ENCODE results near the gene PPP1CB.

Gene PPP1CB

DNA sequence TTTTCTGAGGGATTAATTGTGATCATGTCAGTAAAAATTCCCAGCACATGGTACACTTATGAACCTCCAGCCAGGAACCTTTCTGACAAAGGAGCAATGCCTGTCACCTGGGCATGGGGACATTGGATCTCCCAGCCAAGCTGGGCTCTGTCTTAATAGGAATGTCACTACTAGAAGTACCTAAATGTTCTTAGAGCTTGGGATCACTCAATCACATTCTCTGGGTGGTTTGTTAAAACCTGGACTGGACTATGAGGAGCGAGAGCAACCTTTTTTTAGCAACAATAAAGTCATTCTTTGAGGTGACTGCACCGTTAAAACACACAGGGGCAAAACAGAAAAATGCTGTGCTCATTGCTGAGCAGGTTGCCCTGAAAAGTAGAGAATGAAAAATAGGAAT is 6.4 kb upstream of the PPP1CB start:
- DNase-seq (ENCODE audit: low spot score): no peak

DNA sequence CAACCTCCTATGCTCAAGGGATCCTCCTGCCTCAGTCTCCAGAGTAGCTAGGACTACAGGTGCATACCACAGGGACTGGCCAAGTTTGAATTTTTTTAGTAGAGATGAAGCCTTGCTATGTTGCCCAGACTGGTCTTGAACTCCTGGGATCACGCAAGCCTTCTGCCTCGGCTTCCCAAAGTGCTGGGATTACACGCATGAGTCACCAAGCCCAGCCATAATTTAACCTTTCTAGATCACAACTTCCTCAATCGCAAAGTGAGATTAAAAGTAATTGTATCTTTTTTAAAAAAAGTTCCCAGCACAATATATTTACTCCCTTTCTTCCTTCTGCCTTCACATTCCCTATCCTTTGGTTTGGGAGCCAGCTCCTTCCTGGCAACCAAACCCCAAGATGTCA is 5.8 kb upstream of the PPP1CB start:
- DNase-seq (ENCODE audit: low spot score): no peak

DNA sequence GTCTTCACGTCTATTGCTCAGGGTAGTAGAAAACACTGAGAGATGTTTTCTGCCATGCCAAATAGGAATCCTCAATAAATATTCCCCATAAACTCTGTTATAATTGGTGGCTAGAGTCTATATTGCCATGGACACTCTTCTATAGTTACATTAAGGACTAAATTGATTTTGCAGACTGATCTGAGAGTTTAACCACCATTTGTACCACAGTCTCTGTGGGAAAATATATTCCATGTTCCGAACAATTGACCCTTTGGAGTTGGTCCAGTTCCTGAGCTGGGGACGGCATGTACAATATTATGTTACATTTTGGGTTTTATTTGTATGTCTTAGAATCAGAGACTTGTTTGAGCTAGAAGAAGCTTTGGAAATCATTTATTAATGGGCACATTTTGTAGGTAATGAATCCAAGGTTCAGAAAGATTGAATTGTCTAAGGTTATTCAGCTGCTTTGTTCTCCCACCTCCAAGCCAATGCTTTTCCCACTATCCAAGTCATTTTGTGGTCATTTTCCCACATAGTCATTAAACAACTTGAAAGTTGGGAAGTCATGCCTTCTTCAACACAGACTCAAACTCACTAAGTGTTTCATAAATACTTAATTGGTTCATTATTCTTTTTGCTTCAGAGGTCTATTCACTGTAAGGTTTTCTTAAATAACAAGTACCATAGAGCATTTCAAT is 5.1 kb upstream of the PPP1CB start:
- no peak for DNase-seq (ENCODE audit: low spot score)

DNA sequence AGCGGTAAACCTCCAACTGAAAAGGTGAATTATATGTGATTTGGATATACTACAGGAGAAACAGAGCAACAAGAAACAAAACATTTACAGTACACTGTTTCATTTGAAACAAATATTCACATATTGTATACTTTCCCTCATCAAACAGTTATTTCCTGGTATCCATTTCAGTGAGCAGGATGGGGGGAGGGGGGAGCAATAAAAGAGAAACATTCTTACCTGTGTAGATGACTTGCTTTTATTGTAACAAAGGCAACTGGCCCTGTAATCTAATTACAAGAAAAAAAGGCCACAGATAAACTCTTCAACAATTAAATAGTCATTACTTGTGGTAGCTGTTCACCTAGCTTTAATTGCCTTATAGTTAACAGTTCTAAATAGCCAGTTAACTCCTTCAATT is 3.9 kb upstream of the PPP1CB start:
- no peak for DNase-seq (ENCODE audit: low spot score)

DNA sequence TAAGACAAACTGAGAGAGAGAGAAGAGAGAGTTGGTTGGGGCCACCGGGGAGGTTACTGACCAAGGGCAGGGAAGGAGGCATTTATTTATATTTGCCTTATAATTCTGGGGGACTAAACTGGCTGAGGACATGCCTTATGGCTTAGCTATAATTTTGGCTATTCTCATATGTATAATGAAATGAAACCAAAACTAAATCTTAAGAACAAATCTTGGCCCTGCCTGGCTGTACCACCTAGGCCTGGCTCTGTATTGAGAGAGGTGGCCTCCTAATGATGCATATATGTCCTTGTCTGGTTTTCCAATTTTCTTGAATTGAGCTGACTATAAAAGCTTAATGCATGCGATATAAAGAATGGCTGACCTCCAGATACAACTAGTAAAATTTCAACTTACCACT is 3.5 kb upstream of the PPP1CB start:
- no peak for DNase-seq (ENCODE audit: low spot score)

DNA sequence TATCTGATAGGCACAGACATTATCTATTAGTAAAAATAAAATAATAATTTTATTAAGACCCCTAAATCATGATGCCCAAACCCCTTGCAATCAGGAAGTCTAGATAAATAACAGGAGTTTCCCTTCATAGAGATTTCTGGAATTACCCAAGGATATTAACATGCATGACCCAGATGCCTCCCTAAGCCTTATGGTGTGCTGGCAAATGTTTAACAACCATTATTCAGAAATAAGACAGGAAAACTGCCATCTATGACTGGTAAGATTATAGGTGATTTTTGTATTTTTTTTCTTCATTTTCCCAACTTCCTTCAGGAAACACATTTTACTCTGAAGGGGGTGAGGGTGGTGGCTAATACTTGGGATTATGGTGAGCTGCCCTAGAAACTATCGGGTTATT is 2.7 kb upstream of the PPP1CB start:
- DNase-seq (ENCODE audit: low spot score): no peak

DNA sequence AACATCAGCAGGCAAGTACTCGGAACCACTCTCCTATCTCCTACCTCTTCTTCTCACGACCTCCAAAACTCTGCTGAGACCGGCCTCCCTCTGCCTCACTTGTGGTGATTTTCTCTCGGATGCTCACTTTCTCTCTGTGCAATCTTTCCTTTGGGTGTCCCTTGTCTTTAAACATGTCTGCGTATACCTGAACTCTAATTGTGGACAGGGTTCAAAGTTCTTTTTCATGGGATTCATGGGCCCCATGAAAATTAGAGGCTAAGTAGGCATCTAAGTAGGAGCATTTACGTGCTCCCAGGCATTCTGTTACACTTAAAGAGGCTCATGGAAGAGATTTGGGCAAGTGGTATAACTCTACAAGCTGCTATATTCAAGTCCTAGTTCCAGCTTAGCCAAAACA is 2.1 kb upstream of the PPP1CB start:
- no peak for DNase-seq (ENCODE audit: low spot score)

DNA sequence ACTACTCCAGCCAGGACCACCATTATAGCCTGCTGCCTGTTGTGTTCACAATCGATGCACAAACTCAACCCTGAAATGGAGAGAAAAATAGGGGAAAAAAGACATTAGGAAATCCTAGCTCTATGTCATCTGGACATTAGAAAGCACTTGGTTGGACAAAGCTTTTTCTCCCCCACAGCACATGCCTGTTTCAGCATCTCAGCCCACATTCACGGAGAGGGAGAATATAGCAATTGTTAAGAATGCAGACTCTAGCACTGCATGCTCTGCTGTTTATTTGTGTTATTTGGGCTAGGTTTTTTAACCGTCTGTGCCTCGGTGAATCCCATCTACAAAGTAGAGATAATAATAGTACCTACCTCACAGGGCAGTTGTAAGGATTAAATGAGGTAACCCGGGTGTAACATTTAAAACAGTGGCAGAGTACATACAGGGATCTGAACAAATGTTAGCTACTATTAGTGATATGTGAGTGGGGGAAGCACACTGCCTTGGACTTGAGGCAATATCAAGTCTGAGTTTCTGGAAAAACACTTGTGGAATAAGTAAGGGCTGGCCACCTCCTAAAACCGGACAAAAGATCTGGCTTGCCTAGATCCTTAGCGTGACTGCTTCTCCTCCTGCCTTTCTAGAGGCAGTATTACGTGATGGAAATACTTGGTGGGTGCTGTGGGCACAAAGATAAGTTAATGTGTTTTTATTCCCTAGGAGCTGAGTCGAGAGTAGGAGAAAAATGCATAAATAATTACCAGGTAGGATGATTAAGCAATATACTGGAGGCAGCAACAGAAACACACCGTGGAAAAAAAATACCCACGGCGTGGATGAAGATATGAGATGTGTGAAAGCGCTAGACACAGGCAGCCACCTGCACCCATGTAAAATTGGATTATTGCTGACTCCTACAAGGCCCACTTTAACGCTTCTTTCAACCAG is 1.0 kb upstream of the PPP1CB start:
- peak; percentile 55 for DNase-seq (ENCODE audit: low spot score)

DNA sequence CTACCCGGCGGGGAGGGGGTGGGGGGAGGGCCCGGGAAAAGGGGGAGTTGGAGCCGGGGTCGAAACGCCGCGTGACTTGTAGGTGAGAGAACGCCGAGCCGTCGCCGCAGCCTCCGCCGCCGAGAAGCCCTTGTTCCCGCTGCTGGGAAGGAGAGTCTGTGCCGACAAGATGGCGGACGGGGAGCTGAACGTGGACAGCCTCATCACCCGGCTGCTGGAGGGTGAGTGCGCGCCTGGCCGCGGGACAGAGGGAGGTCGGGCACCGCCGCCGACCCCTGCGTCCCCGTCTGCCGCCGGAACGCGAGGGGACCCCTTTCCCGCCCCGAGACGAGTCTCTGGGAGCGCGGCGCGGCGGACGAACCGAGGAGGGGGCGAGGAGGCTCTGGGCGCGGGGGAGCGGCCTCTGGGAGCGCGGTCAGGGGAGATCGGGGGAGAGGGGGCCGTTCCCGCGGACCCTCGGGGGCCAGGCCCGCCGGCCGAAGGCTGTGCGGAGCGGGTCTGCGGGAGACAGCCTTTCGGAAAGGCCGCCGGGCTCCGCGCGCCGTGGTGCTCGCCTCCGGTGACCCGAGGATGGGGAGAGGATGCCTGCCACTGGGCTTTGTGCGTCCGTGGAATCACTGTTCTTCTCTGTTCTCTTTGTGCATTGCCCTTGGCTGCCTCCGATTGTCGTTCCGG is 463 bp downstream of the PPP1CB start:
- no peak for DNase-seq (ENCODE audit: low spot score)

DNA sequence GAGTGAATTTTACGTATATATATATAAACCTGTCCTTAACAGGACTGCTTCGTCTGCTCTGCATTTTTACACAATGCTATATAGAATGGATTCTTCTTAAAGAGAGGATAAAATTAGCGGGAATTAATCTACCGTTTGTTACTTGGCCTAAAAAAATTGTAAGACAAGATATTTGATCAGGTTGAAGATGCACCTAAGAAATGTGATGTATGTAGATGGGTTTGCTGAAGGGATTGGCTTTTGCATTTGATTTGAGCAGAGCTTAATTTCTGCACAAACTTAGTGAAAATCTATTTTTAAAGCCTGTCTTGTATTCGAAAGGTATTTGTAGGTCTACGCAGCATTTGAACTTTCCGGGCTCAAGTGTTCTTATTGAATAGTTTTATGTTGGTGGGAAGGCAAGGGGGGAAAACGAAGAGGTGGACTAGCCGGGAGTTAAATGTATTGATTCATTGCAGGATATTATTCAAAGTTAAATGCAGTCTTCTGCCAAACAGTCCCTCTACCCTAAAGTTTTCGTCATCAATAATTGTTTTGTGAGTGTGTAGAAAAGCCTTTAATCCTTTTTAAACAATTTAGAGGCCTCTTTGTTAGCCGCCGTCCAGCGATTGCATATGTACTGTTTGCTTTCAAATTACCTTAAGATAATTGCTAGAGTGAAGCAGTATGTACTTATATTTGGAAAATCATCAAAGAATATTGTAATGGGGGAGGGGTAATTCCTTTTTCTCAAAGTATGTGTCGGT is 1.2 kb downstream of the PPP1CB start:
- peak; percentile 59 for DNase-seq (ENCODE audit: low spot score)

DNA sequence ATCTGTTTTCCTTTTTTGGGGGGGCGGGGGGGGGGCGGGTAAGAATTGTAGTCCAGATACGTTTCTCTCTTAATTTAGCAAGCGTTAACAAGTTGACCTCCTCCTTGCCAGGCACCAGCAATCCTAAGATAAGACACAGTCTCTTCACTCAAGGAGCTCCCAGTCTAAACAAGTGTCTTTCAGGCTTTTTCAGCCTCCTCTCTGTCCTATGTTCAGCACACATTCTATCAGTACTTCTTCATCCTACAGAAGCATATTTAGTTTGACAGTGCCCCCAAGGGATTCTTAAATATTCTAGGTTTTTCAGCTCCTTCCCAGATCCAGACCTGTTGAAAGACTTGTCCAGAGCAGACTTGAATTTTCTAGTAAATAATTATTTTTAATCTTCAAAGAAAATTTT is 2.7 kb downstream of the PPP1CB start:
- peak; percentile 11 for DNase-seq (ENCODE audit: low spot score)

DNA sequence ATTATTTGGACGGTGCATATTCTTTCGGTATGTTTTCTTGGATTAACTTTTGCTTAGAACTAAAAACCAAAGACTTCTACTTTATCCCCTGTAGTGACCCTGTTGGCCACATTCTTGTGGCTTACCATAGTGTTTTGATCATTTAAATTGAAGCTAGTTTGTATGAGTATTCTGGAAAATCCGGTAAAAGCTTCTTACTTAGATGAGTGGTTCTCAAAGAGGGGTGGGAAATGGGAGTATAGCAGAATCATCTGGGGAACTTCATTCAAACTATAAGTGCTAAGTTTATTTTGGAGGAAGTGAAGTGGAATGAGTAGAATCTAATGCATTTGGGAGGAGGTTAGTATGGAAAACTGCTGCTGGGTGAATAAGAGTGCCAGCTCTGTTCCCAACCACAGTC is 3.8 kb downstream of the PPP1CB start:
- no peak for DNase-seq (ENCODE audit: low spot score)

DNA sequence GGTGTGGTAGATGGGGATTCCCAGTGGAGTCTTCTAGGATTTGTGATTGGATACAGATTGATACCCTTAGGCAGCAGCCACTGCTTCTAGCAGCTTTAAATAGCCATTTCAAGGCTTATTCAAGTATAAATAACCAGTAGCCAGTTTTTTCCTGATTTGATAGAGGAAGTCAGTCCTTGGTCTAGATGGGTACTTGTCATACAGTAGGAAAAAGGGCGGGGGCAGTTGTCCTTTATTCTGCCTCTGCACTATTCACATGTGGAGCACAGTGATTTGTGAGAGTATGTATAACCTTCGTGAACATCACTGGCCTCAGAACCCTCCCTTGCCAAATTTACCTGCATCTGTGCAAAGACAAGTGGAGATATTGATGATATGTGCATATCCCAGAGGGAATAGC is 6.8 kb downstream of the PPP1CB start:
- no peak for DNase-seq (ENCODE audit: low spot score)

DNA sequence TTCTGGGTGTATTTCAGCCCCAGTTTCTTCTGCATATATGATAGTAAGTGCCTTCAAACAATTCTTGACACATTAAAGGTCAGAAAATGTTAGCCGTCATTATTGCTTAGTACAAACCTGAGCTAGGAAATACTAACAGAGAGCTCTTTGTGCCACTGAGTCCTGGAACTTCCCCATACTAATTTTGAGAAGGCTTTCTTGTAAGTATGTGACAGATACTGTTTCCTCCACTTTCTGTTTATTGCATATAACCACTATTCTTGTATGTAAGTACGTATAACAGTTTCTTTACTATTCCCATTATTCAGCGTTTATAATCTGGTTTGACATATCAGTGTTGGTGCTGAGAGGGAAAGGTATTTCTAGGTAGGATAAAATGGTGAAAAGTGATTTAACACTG is 9.8 kb downstream of the PPP1CB start:
- DNase-seq (ENCODE audit: low spot score): no peak

DNA sequence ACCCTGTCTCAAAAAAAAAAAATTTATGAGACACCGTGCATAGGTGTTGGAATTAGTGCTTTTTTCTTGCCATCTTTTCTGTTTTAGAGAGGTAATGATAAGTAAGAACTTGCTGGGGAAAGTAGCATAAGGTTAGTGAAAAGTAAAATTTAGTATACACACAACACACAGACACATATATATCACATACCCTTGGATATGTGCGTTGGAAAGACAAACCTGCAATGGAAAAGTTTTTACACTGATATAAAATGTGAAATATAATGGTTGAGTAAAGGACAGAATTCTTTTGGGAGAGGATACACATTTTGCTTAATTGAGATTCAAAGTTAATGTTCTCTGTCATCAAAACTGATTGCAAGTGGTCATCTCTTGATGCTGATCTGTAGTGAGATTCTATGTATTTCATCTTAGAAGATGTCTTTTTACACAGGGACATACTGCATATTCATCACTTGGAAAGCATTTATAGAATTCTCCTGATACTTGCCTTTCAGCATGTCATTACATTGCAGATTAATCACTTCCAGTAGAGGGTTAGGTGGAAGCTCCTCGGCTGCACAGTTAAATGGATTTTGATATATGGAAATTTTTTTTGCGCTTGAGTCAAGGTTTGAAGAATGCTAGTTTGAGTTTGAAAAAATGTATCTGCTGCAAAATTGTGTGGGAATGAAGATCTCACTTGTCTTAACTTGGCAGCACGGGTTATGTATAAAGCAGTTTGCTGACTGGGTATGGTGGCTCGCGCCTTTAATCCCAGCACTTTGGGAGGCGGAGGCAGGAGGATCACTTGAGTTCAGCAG is 13.5 kb downstream of the PPP1CB start:
- DNase-seq (ENCODE audit: low spot score): no peak

DNA sequence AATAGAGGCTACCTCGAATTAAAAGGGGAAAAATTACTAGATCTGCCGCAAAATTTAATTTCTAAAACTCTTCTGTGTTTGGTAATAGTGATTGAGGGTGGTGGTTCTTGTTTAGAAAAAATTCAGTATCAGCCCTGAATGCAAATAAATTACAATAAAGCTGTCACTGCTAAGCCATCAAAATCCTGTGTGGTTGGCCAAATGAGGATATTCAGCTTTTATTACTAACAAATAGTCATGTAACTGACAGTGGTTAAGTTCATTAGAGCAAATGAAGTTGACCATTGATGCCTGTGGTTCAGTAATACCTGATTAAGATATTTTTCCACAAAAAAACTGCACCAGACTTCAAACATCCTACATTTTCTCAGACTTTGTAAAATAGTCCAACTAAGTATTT is 14.4 kb downstream of the PPP1CB start:
- DNase-seq (ENCODE audit: low spot score): no peak

DNA sequence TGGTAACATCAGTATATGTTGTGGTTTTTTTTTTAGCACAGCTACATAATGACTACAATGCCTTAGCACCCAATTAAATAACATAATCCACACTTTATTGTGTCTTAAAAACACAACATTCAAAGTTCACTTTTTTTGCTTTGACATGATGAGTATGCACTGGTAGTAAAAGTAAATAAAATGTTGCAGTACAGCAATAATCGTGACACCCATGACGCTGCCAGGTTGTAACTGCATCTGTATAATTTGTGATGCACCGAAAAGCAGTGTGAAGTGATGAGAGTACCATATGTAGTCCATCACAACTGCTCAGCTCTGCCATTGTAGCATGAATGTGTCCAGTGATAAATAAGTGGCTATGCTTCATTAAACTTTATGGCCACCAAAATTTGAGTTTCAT is 15.7 kb downstream of the PPP1CB start:
- no peak for DNase-seq (ENCODE audit: low spot score)

DNA sequence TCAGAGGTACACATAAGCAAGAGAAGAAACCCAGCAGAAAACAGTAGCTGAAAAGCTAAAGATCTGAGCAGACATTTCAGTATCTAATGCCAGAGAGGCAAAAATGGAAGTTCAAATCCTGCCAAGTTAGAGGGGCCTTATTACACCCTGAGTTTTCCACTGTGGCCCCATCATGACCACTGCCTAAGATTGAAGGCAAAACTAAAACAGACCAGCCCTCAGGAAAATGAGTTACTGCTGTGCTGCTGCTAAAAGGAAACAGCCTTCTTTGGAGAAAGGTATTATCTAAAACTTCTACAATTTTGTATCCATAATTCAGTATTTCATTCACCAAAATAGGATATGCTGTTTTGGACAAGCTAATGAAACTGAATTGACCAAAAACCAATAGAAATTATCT is 16.8 kb downstream of the PPP1CB start:
- no peak for DNase-seq (ENCODE audit: low spot score)

DNA sequence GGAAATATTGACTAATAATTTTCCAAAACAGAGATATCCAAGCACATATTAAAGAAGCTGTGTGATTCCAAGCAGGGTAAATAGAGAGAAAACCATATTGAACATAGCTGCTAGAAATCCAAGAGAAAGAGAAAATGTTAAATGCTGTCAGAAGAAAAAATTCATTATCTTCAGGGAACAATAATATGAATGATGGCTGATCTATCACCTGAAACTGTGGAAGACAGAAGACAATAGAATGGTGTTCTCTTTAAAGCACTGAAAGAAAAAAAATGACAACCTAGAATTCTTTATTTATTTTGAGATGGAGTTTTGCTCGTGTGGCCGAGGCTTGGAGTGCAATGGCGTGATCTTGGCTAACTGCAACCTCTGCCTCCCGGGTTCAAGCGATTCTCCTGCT is 17.3 kb downstream of the PPP1CB start:
- no peak for DNase-seq (ENCODE audit: low spot score)

DNA sequence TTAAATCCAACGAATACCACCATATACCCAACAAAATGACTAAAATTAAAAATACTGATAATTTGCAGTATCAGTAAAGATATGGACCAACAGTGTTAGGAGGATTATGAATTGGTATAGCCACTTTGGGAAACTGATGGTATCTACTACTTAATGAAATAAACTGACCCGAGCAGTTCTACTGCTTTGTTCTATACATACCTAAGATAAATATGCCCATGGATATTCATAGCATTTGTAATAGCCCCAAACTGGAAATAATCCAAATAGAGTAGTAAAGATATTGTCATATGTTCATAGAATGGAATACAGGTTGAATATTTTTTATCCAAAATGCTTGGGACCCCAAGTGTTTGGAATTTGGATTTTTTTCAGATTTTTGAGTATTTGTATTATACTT is 20.7 kb downstream of the PPP1CB start:
- no peak for DNase-seq (ENCODE audit: low spot score)

DNA sequence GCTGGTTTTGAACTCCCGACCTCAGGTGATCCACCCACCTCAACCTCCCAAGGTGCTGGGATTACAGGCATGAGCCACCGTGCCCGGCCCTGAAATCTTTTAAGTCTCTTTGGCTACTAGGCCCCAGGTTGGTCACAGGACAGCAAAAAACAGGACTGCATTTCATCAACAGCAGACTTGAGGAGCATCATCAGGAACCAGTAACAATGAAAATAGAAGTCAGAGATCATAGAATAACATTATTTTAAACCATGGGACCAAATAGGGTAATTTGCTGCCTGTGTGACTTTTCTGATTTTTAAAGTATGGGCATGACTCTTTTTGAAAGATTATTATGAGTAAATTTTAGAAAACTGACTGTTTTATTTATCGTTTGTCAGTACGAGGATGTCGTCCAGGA is 24.8 kb downstream of the PPP1CB start:
- DNase-seq (ENCODE audit: low spot score): no peak

DNA sequence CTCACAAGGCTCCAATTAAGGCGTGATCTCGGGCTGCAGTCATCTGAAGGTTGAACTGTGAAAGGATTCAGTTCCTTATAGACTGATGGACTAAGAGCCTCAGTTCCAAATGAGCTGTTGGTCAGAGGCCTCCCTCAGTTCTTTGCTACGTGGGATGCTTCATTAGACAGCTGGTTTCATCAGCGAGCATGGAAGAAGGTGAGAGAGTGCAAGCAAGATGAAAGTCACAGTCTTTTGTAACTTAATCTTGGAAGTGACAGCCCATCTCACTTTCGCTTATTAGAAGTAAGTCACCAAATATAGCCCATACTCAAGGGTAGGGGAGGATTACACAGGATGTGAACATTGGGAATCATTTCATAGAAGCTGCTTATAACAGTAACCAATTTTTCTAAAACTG is 26.8 kb downstream of the PPP1CB start:
- no peak for DNase-seq (ENCODE audit: low spot score)
